Thyroid gland (tissue), 4 donors: ENCODE results near the gene STT3B.

ENCODE experiments used
- POLR2A ChIP-seq, 2 donors: fragments of 450-650 bp; IDR thresholded peaks; one replicate each; pipeline ENCODE4 v1.6.1; 2017; ENCODE audit warnings: antibody characterized with exemption in 2 of 2, mild to moderate bottlenecking in 2 of 2, moderate library complexity in 1 of 2
- TF ChIP-seq, protein P1 (sequence below), 6 experiments: fragments of 200-600 bp in 3 of 6; fragments of 450-650 bp in 3 of 6; sonication (generic) in 3 of 6; IDR thresholded peaks; one replicate each; pipeline ENCODE4 v1.5.1; 2016 to 2019; ENCODE audit warnings: antibody characterized with exemption in 6 of 6, mild to moderate bottlenecking in 2 of 6, inconsistent platforms in 1 of 6, moderate library complexity in 1 of 6

DNA sequence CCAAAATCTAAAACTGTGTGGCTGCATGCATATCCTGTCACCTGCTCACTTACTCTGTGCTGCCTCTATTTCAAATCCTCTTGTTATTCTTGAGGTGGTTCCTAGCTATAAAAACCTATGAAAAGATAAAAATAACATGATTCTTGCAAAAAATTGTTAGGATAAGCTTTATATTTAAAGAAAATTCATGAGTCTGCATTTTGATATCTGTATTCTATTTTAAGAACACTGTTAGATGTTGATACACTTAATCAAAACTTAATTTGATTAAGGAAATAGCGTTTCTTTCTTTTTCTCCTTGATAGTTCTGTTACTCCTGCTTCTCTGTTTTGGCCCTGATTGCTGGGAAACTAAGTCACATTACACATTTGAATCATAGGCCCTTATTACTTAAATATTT is 22.5 kb downstream of the STT3B start:
- TF ChIP-seq, protein P1, sequence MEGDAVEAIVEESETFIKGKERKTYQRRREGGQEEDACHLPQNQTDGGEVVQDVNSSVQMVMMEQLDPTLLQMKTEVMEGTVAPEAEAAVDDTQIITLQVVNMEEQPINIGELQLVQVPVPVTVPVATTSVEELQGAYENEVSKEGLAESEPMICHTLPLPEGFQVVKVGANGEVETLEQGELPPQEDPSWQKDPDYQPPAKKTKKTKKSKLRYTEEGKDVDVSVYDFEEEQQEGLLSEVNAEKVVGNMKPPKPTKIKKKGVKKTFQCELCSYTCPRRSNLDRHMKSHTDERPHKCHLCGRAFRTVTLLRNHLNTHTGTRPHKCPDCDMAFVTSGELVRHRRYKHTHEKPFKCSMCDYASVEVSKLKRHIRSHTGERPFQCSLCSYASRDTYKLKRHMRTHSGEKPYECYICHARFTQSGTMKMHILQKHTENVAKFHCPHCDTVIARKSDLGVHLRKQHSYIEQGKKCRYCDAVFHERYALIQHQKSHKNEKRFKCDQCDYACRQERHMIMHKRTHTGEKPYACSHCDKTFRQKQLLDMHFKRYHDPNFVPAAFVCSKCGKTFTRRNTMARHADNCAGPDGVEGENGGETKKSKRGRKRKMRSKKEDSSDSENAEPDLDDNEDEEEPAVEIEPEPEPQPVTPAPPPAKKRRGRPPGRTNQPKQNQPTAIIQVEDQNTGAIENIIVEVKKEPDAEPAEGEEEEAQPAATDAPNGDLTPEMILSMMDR (IDR thresholded peaks at IDR 0.05), result no peak
- no peak for TF ChIP-seq POLR2A (IDR thresholded peaks at IDR 0.05)
